ENCODE results near the gene FGR. TPM values are rescaled to one million over a fixed set of nuclear protein-coding genes. Genes with fewer than 3 reads are reported as not detected.

Gene FGR
- total and polyA plus RNA-seq, 2 of the 13 experiments (the other 11 are each of a cell fraction or from before 2014, with no cell fraction given): not detected

- TF ChIP-seq SAFB2 (CRISPR knock-in tag; IDR thresholded peaks at IDR 0.05; ENCODE audit: borderline replicate concordance, low read depth) (no peak), FOXA1 (IDR thresholded peaks at IDR 0.05) (no peak), FOXA1 (CRISPR knock-in tag; IDR thresholded peaks at IDR 0.05) (no peak), FOXK2 (IDR thresholded peaks at IDR 0.05) (no peak), ASH2L (IDR thresholded peaks at IDR 0.05; ENCODE audit: insufficient read length, low read depth, low read length) (peak; percentile 30), MAFG (CRISPR knock-in tag; IDR thresholded peaks at IDR 0.05) (no peak), LBX2 (CRISPR knock-in tag; IDR thresholded peaks at IDR 0.05; ENCODE audit: borderline replicate concordance) (no peak), MXI1 (IDR thresholded peaks at IDR 0.05; ENCODE audit: borderline replicate concordance, low read depth, low read length) (0 out of 3 replicates have a peak, but pooled peaks have one; percentile 23), NFIC (IDR thresholded peaks at IDR 0.05; ENCODE audit: low read length) (no peak), ZNF878 (CRISPR knock-in tag; IDR thresholded peaks at IDR 0.05) (no peak), ZNF773 (CRISPR knock-in tag; IDR thresholded peaks at IDR 0.05; ENCODE audit: borderline replicate concordance) (0 out of 2 replicates have a peak, but pooled peaks have one; percentile 37), EED (CRISPR knock-in tag; IDR thresholded peaks at IDR 0.05) (no peak), ZNF570 (CRISPR knock-in tag; IDR thresholded peaks at IDR 0.05; ENCODE audit: borderline replicate concordance) (no peak), ZNF816 (CRISPR knock-in tag; IDR thresholded peaks at IDR 0.05; ENCODE audit: borderline replicate concordance) (no peak), DNMT3B (CRISPR knock-in tag; conservative IDR thresholded peaks at IDR 0.05) (no peak), ATF4 (CRISPR knock-in tag; IDR thresholded peaks at IDR 0.05) (no peak), MATR3 (CRISPR knock-in tag; IDR thresholded peaks at IDR 0.05) (no peak), ZSCAN21 (CRISPR knock-in tag; IDR thresholded peaks at IDR 0.05; ENCODE audit: borderline replicate concordance) (no peak; the same call in 1 of the 2 replicates), ZNF234 (CRISPR knock-in tag; conservative IDR thresholded peaks at IDR 0.05) (no peak), BHLHE40 (IDR thresholded peaks at IDR 0.05; ENCODE audit: low read length) (no peak), ZNF34 (CRISPR knock-in tag; IDR thresholded peaks at IDR 0.05; ENCODE audit: borderline replicate concordance) (no peak), CSRNP2 (CRISPR knock-in tag; conservative IDR thresholded peaks at IDR 0.05; ENCODE audit: low read depth) (no peak), ATAD3A (CRISPR knock-in tag; IDR thresholded peaks at IDR 0.05) (no peak), MBNL3 (CRISPR knock-in tag; conservative IDR thresholded peaks at IDR 0.05) (no peak), ZMAT5 (CRISPR knock-in tag; IDR thresholded peaks at IDR 0.05; ENCODE audit: borderline replicate concordance, low read depth) (no peak), CENPX (CRISPR knock-in tag; IDR thresholded peaks at IDR 0.05) (no peak), POLR2AphosphoS2 (IDR thresholded peaks at IDR 0.05; ENCODE audit: low read depth, low read length) (no peak), MTA3 (CRISPR knock-in tag; IDR thresholded peaks at IDR 0.05) (no peak), HOXA3 (CRISPR knock-in tag; IDR thresholded peaks at IDR 0.05) (no peak), KDM4B (CRISPR knock-in tag; IDR thresholded peaks at IDR 0.05) (no peak), NAIF1 (CRISPR knock-in tag; IDR thresholded peaks at IDR 0.05; ENCODE audit: borderline replicate concordance) (no peak), ZNF484 (CRISPR knock-in tag; IDR thresholded peaks at IDR 0.05; ENCODE audit: borderline replicate concordance, low read depth) (no peak)
Measured at GRCh38 chr1:27603309-27603680, 31.7 kb downstream of the FGR start (continued).
